GM18907 (cell line): ENCODE results near the gene CHIC1.
"Not testable (repeated sequence)": the region's sequence is repeated elsewhere in the genome, so short reads cannot be mapped to it uniquely, and the experiment has no call there.

Source experiments
- ATAC-seq: cut with Tn5 transposase; IDR thresholded peaks from one replicate; pipeline ENCODE4 v1.9.1; 2021; ENCODE audit warnings: mild to moderate bottlenecking, moderate library complexity; ENCODE audit not compliant: unreplicated experiment

CHIC1 gene

GRCh38 chrX:73562984-73563737 is at the start of gene CHIC1:
TSS of gene CHIC1 (plus strand) at chrX:73563197. CDS start at chrX:73563285, 88 bp downstream.
- ATAC-seq = peak; percentile 65

- not testable (repeated sequence) for ATAC-seq
These were observed 40.2 kb upstream of the CHIC1 start for GRCh38 chrX:73522823-73523222.

- ATAC-seq = no peak
These were observed 38.1 kb upstream of the CHIC1 start for GRCh38 chrX:73524906-73525305.

- ATAC-seq = no peak
These were observed 36.9 kb upstream of the CHIC1 start for GRCh38 chrX:73525928-73526690.

GRCh38 chrX:73531655-73532054 is 31.3 kb upstream of the CHIC1 start:
- not testable (repeated sequence) for ATAC-seq

- ATAC-seq = no peak
These were observed 6.8 kb upstream of the CHIC1 start for GRCh38 chrX:73556159-73556558.

GRCh38 chrX:73561801-73562200 is 1.2 kb upstream of the CHIC1 start:
- no peak for ATAC-seq

- ATAC-seq = peak; percentile 15
These were observed 539 bp upstream of the CHIC1 start for GRCh38 chrX:73562458-73562857.

GRCh38 chrX:73563738-73564068 is 706 bp downstream of the CHIC1 start:
- peak; percentile 39 for ATAC-seq

GRCh38 chrX:73577361-73577760 is 14.4 kb downstream of the CHIC1 start:
- no peak for ATAC-seq

- no peak for ATAC-seq
These were observed 18.1 kb downstream of the CHIC1 start for GRCh38 chrX:73581002-73581628.

GRCh38 chrX:73597758-73598157 is 34.8 kb downstream of the CHIC1 start:
- not testable (repeated sequence) for ATAC-seq

GRCh38 chrX:73615022-73615421 is 52.0 kb downstream of the CHIC1 start:
- ATAC-seq = no peak

GRCh38 chrX:73641669-73642068 is 78.7 kb downstream of the CHIC1 start:
- not testable (repeated sequence) for ATAC-seq

GRCh38 chrX:73647212-73647611 is 84.2 kb downstream of the CHIC1 start:
- peak; percentile 89 for ATAC-seq

GRCh38 chrX:73647632-73648322 is 84.8 kb downstream of the CHIC1 start:
- ATAC-seq = peak; percentile 78

- ATAC-seq = not testable (repeated sequence)
These were observed 98.3 kb downstream of the CHIC1 start for GRCh38 chrX:73661322-73661721.

- no peak for ATAC-seq
These were observed 105.8 kb downstream of the CHIC1 start for GRCh38 chrX:73668779-73669178.

- ATAC-seq = no peak
These were observed 118.4 kb downstream of the CHIC1 start for GRCh38 chrX:73681408-73681807.

GRCh38 chrX:73683236-73683859 is 120.4 kb downstream of the CHIC1 start:
- ATAC-seq = no peak

GRCh38 chrX:73707014-73707413 is 144.0 kb downstream of the CHIC1 start:
- ATAC-seq = not testable (repeated sequence)
